HepG2 (cell line): ENCODE data around the gene ABHD6. TPM values are rescaled to one million over a fixed set of nuclear protein-coding genes. Genes with fewer than 3 reads are reported as not detected.

Experiments
- ELF3 ChIP-seq: IDR thresholded peaks from 2 replicates; pipeline ENCODE4 v1.6.1; 2016; ENCODE audit warnings: missing genetic modification reagents, missing compliant biosample characterization
- EP300 ChIP-seq, 3 experiments: sonication (generic) in 1 of 3; formaldehyde crosslinking in 1 of 3; IDR thresholded peaks; 2 replicates each; pipeline versions ENCODE4 v1.5.1 to v1.6.1; 2011 to 2020; ENCODE audit warnings: low read depth in 2 of 3, low read length in 2 of 3, borderline replicate concordance in 1 of 3, improper control_type of control experiment in 1 of 3, mild to moderate bottlenecking in 1 of 3, missing genetic modification reagents in 1 of 3, moderate library complexity in 1 of 3
- HMG20A ChIP-seq: IDR thresholded peaks from 2 replicates; pipeline ENCODE4 v1.6.1; 2016; ENCODE audit warnings: borderline replicate concordance
- HOXA3 ChIP-seq: sonication (generic); formaldehyde crosslinking; IDR thresholded peaks from 2 replicates; pipeline ENCODE4 v1.5.0; 2020; ENCODE audit warnings: missing genetic modification reagents
- KMT2B ChIP-seq: IDR thresholded peaks from 2 replicates; pipeline ENCODE4 v1.6.1; 2016; ENCODE audit warnings: missing genetic modification reagents, missing compliant biosample characterization
- NCOR1 ChIP-seq: fragments of 200-600 bp; sonication (generic); IDR thresholded peaks from 2 replicates; pipeline ENCODE4 v1.7.0; 2017; ENCODE audit warnings: antibody characterized with exemption, low read length, borderline replicate concordance
- NR2F6 ChIP-seq, 2 experiments: IDR thresholded peaks; 2 replicates each; pipeline ENCODE4 v1.6.1; 2016; ENCODE audit warnings: antibody characterized with exemption in 1 of 2, mild to moderate bottlenecking in 1 of 2
- RCOR2 ChIP-seq: IDR thresholded peaks from 2 replicates; pipeline ENCODE4 v1.6.1; 2016; ENCODE audit warnings: missing biosample characterization, missing genetic modification reagents
- RXRB ChIP-seq: IDR thresholded peaks from 2 replicates; pipeline ENCODE4 v1.6.1; 2016; ENCODE audit warnings: borderline replicate concordance, missing genetic modification reagents, missing compliant biosample characterization
- SOX5 ChIP-seq: IDR thresholded peaks from 2 replicates; pipeline ENCODE4 v1.6.1; 2016; ENCODE audit warnings: borderline replicate concordance
- ZBTB7B ChIP-seq: sonication (generic); formaldehyde crosslinking; IDR thresholded peaks from 2 replicates; pipeline ENCODE4 v1.4.0; 2020; ENCODE audit warnings: missing genetic modification reagents
- ZMYM4 ChIP-seq: sonication (generic); formaldehyde crosslinking; IDR thresholded peaks from 2 replicates; pipeline ENCODE4 v1.8.1; 2023; ENCODE audit warnings: mild to moderate bottlenecking, missing genetic modification reagents
- ZNF331 ChIP-seq: sonication (generic); formaldehyde crosslinking; IDR thresholded peaks from 2 replicates; pipeline ENCODE4 v1.4.0; 2020; ENCODE audit warnings: missing genetic modification reagents
- ZNF614 ChIP-seq: IDR thresholded peaks from 2 replicates; pipeline ENCODE4 v1.6.1; 2018; ENCODE audit warnings: missing biosample characterization, missing genetic modification reagents, inconsistent platforms, borderline replicate concordance
- polyA plus RNA-seq, 8 experiments: library from polyadenylated mRNA; depleted of rRNA in 3 of 8; stranded (reverse) in 7 of 8; unstranded in 1 of 8; fragments of >200 nt; fragmentation: Illumina TruSeq in 4 of 8; extraction: Trizol in 4 of 8; gene quantifications; 2 replicates each; pipeline versions ENCODE4 v1.2.1 to v1.2.3, GENCODE V29; 2011 to 2016; ENCODE audit warnings: low read depth in 4 of 8, missing spikeins in 1 of 8, mixed read lengths in 1 of 8; ENCODE audit not compliant: insufficient read depth in 1 of 8
- total RNA-seq, 5 experiments: library from RNA; depleted of rRNA; stranded (reverse); fragments of >200 nt; fragmentation: Illumina TruSeq; extraction: Trizol; gene quantifications; 2 replicates each; pipeline ENCODE4 v1.2.3, GENCODE V29; 2016; ENCODE audit warnings: low read depth in 1 of 5
- TF ChIP-seq, protein P1 (sequence below): IDR thresholded peaks from 2 replicates; pipeline ENCODE4 v1.4.0; 2020; ENCODE audit warnings: mild to moderate bottlenecking, missing genetic modification reagents
- TF ChIP-seq, protein P2 (sequence below): sonication (generic); formaldehyde crosslinking; IDR thresholded peaks from 2 replicates; pipeline ENCODE4 v1.4.0; 2020; ENCODE audit warnings: mild to moderate bottlenecking, missing genetic modification reagents
- TF ChIP-seq, protein P3 (sequence below): sonication (generic); formaldehyde crosslinking; IDR thresholded peaks from 2 replicates; pipeline ENCODE4 v1.4.0; 2020; ENCODE audit warnings: missing genetic modification reagents
- TF ChIP-seq, protein P4 (sequence below): IDR thresholded peaks from 2 replicates; pipeline ENCODE4 v1.6.1; 2016; ENCODE audit warnings: mild to moderate bottlenecking
- TF ChIP-seq, protein P5 (sequence below): IDR thresholded peaks from 2 replicates; pipeline ENCODE4 v1.6.1; 2016

The ABHD6 gene
- total and polyA plus RNA-seq, 2 of the 13 experiments (the other 11 are each of a cell fraction or from before 2014, with no cell fraction given): 9.0 to 17.2 TPM

GRCh38 chr3:58201451-58201850 is 36.1 kb upstream of the ABHD6 start (continued):
- TF ChIP-seq, protein P1, sequence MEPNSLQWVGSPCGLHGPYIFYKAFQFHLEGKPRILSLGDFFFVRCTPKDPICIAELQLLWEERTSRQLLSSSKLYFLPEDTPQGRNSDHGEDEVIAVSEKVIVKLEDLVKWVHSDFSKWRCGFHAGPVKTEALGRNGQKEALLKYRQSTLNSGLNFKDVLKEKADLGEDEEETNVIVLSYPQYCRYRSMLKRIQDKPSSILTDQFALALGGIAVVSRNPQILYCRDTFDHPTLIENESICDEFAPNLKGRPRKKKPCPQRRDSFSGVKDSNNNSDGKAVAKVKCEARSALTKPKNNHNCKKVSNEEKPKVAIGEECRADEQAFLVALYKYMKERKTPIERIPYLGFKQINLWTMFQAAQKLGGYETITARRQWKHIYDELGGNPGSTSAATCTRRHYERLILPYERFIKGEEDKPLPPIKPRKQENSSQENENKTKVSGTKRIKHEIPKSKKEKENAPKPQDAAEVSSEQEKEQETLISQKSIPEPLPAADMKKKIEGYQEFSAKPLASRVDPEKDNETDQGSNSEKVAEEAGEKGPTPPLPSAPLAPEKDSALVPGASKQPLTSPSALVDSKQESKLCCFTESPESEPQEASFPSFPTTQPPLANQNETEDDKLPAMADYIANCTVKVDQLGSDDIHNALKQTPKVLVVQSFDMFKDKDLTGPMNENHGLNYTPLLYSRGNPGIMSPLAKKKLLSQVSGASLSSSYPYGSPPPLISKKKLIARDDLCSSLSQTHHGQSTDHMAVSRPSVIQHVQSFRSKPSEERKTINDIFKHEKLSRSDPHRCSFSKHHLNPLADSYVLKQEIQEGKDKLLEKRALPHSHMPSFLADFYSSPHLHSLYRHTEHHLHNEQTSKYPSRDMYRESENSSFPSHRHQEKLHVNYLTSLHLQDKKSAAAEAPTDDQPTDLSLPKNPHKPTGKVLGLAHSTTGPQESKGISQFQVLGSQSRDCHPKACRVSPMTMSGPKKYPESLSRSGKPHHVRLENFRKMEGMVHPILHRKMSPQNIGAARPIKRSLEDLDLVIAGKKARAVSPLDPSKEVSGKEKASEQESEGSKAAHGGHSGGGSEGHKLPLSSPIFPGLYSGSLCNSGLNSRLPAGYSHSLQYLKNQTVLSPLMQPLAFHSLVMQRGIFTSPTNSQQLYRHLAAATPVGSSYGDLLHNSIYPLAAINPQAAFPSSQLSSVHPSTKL (CRISPR knock-in tag): peak; percentile 89
- TF ChIP-seq, protein P2, sequence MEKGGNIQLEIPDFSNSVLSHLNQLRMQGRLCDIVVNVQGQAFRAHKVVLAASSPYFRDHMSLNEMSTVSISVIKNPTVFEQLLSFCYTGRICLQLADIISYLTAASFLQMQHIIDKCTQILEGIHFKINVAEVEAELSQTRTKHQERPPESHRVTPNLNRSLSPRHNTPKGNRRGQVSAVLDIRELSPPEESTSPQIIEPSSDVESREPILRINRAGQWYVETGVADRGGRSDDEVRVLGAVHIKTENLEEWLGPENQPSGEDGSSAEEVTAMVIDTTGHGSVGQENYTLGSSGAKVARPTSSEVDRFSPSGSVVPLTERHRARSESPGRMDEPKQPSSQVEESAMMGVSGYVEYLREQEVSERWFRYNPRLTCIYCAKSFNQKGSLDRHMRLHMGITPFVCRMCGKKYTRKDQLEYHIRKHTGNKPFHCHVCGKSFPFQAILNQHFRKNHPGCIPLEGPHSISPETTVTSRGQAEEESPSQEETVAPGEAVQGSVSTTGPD (CRISPR knock-in tag): 0 out of 2 replicates have a peak, but pooled peaks have one; percentile 54
- TF ChIP-seq ZBTB7B (CRISPR knock-in tag): 0 out of 2 replicates have a peak, but pooled peaks have one; percentile 18
- peak; percentile 38; the same call in 1 of the 2 replicates for TF ChIP-seq HOXA3
- TF ChIP-seq SOX5 (CRISPR knock-in tag): peak; percentile 92
- peak; percentile 59; the same call in 1 of the 2 replicates for TF ChIP-seq RCOR2 (CRISPR knock-in tag)
- peak; percentile 60; the same call in 1 of the 2 replicates for TF ChIP-seq ZNF614 (CRISPR knock-in tag)
- TF ChIP-seq NR2F6 (IDR thresholded peaks at IDR 0.05): peak; percentile 74
- peak; percentile 84 for TF ChIP-seq NR2F6 (CRISPR knock-in tag; IDR thresholded peaks at IDR 0.05)
- TF ChIP-seq, protein P3, sequence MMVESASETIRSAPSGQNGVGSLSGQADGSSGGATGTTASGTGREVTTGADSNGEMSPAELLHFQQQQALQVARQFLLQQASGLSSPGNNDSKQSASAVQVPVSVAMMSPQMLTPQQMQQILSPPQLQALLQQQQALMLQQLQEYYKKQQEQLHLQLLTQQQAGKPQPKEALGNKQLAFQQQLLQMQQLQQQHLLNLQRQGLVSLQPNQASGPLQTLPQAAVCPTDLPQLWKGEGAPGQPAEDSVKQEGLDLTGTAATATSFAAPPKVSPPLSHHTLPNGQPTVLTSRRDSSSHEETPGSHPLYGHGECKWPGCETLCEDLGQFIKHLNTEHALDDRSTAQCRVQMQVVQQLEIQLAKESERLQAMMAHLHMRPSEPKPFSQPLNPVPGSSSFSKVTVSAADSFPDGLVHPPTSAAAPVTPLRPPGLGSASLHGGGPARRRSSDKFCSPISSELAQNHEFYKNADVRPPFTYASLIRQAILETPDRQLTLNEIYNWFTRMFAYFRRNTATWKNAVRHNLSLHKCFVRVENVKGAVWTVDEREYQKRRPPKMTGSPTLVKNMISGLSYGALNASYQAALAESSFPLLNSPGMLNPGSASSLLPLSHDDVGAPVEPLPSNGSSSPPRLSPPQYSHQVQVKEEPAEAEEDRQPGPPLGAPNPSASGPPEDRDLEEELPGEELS (CRISPR knock-in tag): peak; percentile 47; the same call in 1 of the 2 replicates
- TF ChIP-seq KMT2B: peak; percentile 28; the same call in 1 of the 2 replicates
- peak; percentile 55; the same call in 1 of the 2 replicates for TF ChIP-seq NCOR1
- TF ChIP-seq, protein P4, sequence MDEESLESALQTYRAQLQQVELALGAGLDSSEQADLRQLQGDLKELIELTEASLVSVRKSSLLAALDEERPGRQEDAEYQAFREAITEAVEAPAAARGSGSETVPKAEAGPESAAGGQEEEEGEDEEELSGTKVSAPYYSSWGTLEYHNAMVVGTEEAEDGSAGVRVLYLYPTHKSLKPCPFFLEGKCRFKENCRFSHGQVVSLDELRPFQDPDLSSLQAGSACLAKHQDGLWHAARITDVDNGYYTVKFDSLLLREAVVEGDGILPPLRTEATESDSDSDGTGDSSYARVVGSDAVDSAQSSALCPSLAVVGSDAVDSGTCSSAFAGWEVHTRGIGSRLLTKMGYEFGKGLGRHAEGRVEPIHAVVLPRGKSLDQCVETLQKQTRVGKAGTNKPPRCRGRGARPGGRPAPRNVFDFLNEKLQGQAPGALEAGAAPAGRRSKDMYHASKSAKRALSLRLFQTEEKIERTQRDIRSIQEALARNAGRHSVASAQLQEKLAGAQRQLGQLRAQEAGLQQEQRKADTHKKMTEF (CRISPR knock-in tag): peak; percentile 51; the same call in 1 of the 2 replicates
- TF ChIP-seq ZNF331 (CRISPR knock-in tag): peak; percentile 43; the same call in 1 of the 2 replicates
- TF ChIP-seq, protein P5, sequence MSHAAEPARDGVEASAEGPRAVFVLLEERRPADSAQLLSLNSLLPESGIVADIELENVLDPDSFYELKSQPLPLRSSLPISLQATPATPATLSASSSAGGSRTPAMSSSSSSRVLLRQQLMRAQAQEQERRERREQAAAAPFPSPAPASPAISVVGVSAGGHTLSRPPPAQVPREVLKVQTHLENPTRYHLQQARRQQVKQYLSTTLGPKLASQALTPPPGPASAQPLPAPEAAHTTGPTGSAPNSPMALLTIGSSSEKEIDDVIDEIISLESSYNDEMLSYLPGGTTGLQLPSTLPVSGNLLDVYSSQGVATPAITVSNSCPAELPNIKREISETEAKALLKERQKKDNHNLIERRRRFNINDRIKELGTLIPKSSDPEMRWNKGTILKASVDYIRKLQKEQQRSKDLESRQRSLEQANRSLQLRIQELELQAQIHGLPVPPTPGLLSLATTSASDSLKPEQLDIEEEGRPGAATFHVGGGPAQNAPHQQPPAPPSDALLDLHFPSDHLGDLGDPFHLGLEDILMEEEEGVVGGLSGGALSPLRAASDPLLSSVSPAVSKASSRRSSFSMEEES (CRISPR knock-in tag): peak; percentile 50; the same call in 1 of the 2 replicates
- TF ChIP-seq ZMYM4 (CRISPR knock-in tag): peak; percentile 47; the same call in 1 of the 2 replicates
- TF ChIP-seq HMG20A: peak; percentile 45; the same call in 1 of the 2 replicates
- TF ChIP-seq EP300 (IDR thresholded peaks at IDR 0.05; ENCODE audit: low read depth in 2 of 2, low read length in 2 of 2): peak in 1 of 2 experiments; percentile 73; a peak in 2 of 4 replicates
- TF ChIP-seq EP300 (CRISPR knock-in tag; IDR thresholded peaks at IDR 0.05; ENCODE audit: borderline replicate concordance): peak; percentile 78; the same call in 1 of the 2 replicates
- TF ChIP-seq ELF3: peak; percentile 93
- peak; percentile 64 for TF ChIP-seq RXRB (CRISPR knock-in tag)
